Keratinocyte (primary cell): ENCODE data around the gene CD59. TPM values are rescaled to one million over a fixed set of nuclear protein-coding genes. Genes with fewer than 3 reads are reported as not detected.

Experiments
- DNase-seq: peaks from one replicate; pipeline ENCODE4 v3.0.0-alpha.2; 2011; ENCODE audit warnings: low read depth, missing footprints, low spot score
- FAIRE-seq: peaks from 2 replicates; lab custom pipeline; 2011; peaks lifted over from hg19 to GRCh38; lab: Jason Lieb, UNC
- H2AFZ ChIP-seq: 2 replicates; pipeline ENCODE4 v1.6.0; 2012; ENCODE audit warnings: low read length, control low read depth, inconsistent platforms; ENCODE audit not compliant: control insufficient read depth
- H3K27ac ChIP-seq: 2 replicates; pipeline ENCODE4 v1.5.1; 2011; ENCODE audit warnings: low read length; ENCODE audit not compliant: control insufficient read depth, insufficient read depth
- H3K27me3 ChIP-seq: 3 replicates; pipeline ENCODE4 v1.6.0; 2011; ENCODE audit warnings: low read length; ENCODE audit not compliant: control insufficient read depth, insufficient read depth; ENCODE audit errors: extremely low read depth
- H3K36me3 ChIP-seq, 2 experiments: 2 replicates in 1 of 2; 3 replicates in 1 of 2; pipeline ENCODE4 v1.5.1; 2011; ENCODE audit warnings: low read length in 2 of 2, mild to moderate bottlenecking in 1 of 2; ENCODE audit not compliant: control insufficient read depth in 2 of 2, insufficient read depth in 2 of 2; ENCODE audit errors: extremely low read depth in 1 of 2
- H3K4me1 ChIP-seq: 3 replicates; pipeline ENCODE4 v1.5.1; 2011; ENCODE audit warnings: low read length; ENCODE audit not compliant: control insufficient read depth, insufficient read depth; ENCODE audit errors: extremely low read depth
- H3K4me2 ChIP-seq: 3 replicates; pipeline ENCODE4 v1.6.0; 2011; ENCODE audit warnings: low read depth, low read length; ENCODE audit not compliant: control insufficient read depth, insufficient read depth; ENCODE audit errors: extremely low read depth
- H3K4me3 ChIP-seq, 3 experiments: fragments of 200-600 bp in 1 of 3; sonication (generic) in 1 of 3; 2 replicates in 2 of 3; 3 replicates in 1 of 3; pipeline ENCODE4 v1.5.1; 2011 to 2016; ENCODE audit warnings: low read length in 3 of 3, mild to moderate bottlenecking in 3 of 3, control low read depth in 2 of 3, inconsistent platforms in 1 of 3, low read depth in 1 of 3, mixed read lengths in 1 of 3, mixed run types in 1 of 3, moderate library complexity in 1 of 3; ENCODE audit not compliant: control insufficient read depth in 2 of 3, insufficient read depth in 2 of 3; ENCODE audit errors: extremely low read depth in 1 of 3
- H3K79me2 ChIP-seq: 2 replicates; pipeline ENCODE4 v1.6.0; 2012; ENCODE audit warnings: low read length; ENCODE audit not compliant: control insufficient read depth, insufficient read depth
- H3K9ac ChIP-seq: 3 replicates; pipeline ENCODE4 v1.6.0; 2011; ENCODE audit warnings: low read length; ENCODE audit not compliant: control insufficient read depth, insufficient read depth; ENCODE audit errors: extremely low read depth
- H3K9me1 ChIP-seq: 3 replicates; pipeline ENCODE4 v1.6.0; 2011; ENCODE audit warnings: low read length; ENCODE audit not compliant: control insufficient read depth, insufficient read depth; ENCODE audit errors: extremely low read depth
- H3K9me3 ChIP-seq: 2 replicates; pipeline ENCODE4 v1.5.1; 2012; ENCODE audit warnings: low read depth, low read length; ENCODE audit not compliant: control insufficient read depth
- H4K20me1 ChIP-seq: 3 replicates; pipeline ENCODE4 v1.6.0; 2011; ENCODE audit warnings: low read length; ENCODE audit not compliant: control insufficient read depth, insufficient read depth; ENCODE audit errors: extremely low read depth
- EZH2 ChIP-seq: IDR thresholded peaks from one replicate; pipeline ENCODE4 v1.6.1; 2012; ENCODE audit warnings: inconsistent platforms, mild to moderate bottlenecking, low read length, moderate library complexity
- dilution Hi-C: fragments of 300-500 bp; cut with MboI; formaldehyde crosslinking; loops from one replicate; pipeline ENCODE4 v1.7.0; 2020; ENCODE audit warnings: low sequenced_read_pairs; ENCODE audit not compliant: extremely low pct_ligation_motif_present
- polyA plus RNA-seq, 5 experiments: library from polyadenylated mRNA; depleted of rRNA in 3 of 5; stranded (reverse) in 3 of 5; stranded (forward) in 1 of 5; unstranded in 1 of 5; fragments of >200 nt; gene quantifications; 1 replicate in 1 of 5; 2 replicates in 3 of 5; 3 replicates in 1 of 5; pipeline versions ENCODE4 v1.2.1 to v1.2.3, GENCODE V29; 2011 to 2012; ENCODE audit warnings: missing spikeins in 2 of 5, low read depth in 1 of 5, low replicate concordance in 1 of 5
- TF ChIP-seq, protein P1 (sequence below), 3 experiments: IDR thresholded peaks in 1 of 3; conservative IDR thresholded peaks in 1 of 3; optimal IDR thresholded peaks in 1 of 3; 2 replicates in 2 of 3; 3 replicates in 1 of 3; pipeline versions ENCODE3 to v1.5.1; 2011; ENCODE audit warnings: low read length in 3 of 3, mild to moderate bottlenecking in 3 of 3, moderate library complexity in 2 of 3, control low read depth in 1 of 3, inconsistent platforms in 1 of 3; ENCODE audit not compliant: insufficient read depth in 2 of 3; ENCODE audit errors: extremely low read depth in 1 of 3

Gene CD59
- polyA plus RNA-seq, 1 donor (not counting 4 experiments of a cell fraction or from before 2014, with no cell fraction given), result 1,349 TPM

GRCh38 chr11:33685082-33685481 lies 51.1 kb downstream of the CD59 start:
- Histone ChIP-seq H3K4me3 (no peak overlapping the region), H3K9me1 (no peaks in the 10 kb centered on the region), H3K4me2 (no peak overlapping the region), H3K9me3 (no peaks in the 10 kb centered on the region), H3K79me2 (no peaks in the 10 kb centered on the region), H3K27ac (no peak overlapping the region), H3K4me1 (peaks cover 34% of the 10 kb centered on the region), H3K27me3 (no peaks in the 10 kb centered on the region), H2AFZ (no peak overlapping the region), H3K36me3 (no peaks in the 10 kb centered on the region), H4K20me1 (no peaks in the 10 kb centered on the region), H3K9ac (no peak overlapping the region)
- FAIRE-seq, result peak; percentile 57
- dilution Hi-C loops, result no loop called here
- DNase-seq, result no peak
- no peak for TF ChIP-seq EZH2
- TF ChIP-seq, protein P1, sequence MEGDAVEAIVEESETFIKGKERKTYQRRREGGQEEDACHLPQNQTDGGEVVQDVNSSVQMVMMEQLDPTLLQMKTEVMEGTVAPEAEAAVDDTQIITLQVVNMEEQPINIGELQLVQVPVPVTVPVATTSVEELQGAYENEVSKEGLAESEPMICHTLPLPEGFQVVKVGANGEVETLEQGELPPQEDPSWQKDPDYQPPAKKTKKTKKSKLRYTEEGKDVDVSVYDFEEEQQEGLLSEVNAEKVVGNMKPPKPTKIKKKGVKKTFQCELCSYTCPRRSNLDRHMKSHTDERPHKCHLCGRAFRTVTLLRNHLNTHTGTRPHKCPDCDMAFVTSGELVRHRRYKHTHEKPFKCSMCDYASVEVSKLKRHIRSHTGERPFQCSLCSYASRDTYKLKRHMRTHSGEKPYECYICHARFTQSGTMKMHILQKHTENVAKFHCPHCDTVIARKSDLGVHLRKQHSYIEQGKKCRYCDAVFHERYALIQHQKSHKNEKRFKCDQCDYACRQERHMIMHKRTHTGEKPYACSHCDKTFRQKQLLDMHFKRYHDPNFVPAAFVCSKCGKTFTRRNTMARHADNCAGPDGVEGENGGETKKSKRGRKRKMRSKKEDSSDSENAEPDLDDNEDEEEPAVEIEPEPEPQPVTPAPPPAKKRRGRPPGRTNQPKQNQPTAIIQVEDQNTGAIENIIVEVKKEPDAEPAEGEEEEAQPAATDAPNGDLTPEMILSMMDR (optimal IDR thresholded peaks at IDR 0.05 in 1 of 3, IDR thresholded peaks at IDR 0.05 in 1 of 3, conservative IDR thresholded peaks at IDR 0.05 in 1 of 3; ENCODE audit: extremely low read depth in 1 of 3, insufficient read depth in 2 of 3, low read length in 3 of 3), result no peak

GRCh38 chr11:33684003-33684706 lies 52.1 kb downstream of the CD59 start:
- no peak overlapping the region for H2AFZ ChIP-seq
- DNase-seq (no peak), FAIRE-seq (no peak)
- H3K27ac ChIP-seq, result no peak overlapping the region
- no peaks in the 10 kb centered on the region for H3K27me3 ChIP-seq
- no peak overlapping the region for H3K4me2 ChIP-seq
- dilution Hi-C loops, result no loop called here
- no peak overlapping the region for H3K4me3 ChIP-seq
- no peaks in the 10 kb centered on the region for H3K9me3 ChIP-seq
- H3K36me3 ChIP-seq, result no peaks in the 10 kb centered on the region
- TF ChIP-seq, protein P1 (optimal IDR thresholded peaks at IDR 0.05 in 1 of 3, IDR thresholded peaks at IDR 0.05 in 1 of 3, conservative IDR thresholded peaks at IDR 0.05 in 1 of 3; ENCODE audit: extremely low read depth in 1 of 3, insufficient read depth in 2 of 3, low read length in 3 of 3), result no peak
- TF ChIP-seq EZH2, result no peak
- no peaks in the 10 kb centered on the region for H4K20me1 ChIP-seq
- peaks cover 25% of the 10 kb centered on the region for H3K4me1 ChIP-seq
- no peak overlapping the region for H3K9ac ChIP-seq
- no peaks in the 10 kb centered on the region for H3K9me1 ChIP-seq
- H3K79me2 ChIP-seq, result no peaks in the 10 kb centered on the region
